Choroid plexus epithelial cell (primary cell): Measurements from ENCODE around the gene SGTB.

Experiments
- DNase-seq: peaks from one replicate; pipeline ENCODE4 v3.0.0-alpha.2; 2010; ENCODE audit warnings: low read depth
- H3K4me3 ChIP-seq: 2 replicates; pipeline ENCODE4 v1.5.1; 2011; ENCODE audit warnings: low read depth, mild to moderate bottlenecking, control low read depth, low read length, moderate library complexity
- TF ChIP-seq, protein P1 (sequence below): conservative IDR thresholded peaks from 2 replicates; pipeline ENCODE4 v1.5.1; 2011; ENCODE audit warnings: low read depth, mild to moderate bottlenecking, control low read depth, inconsistent platforms, low read length, moderate library complexity

The SGTB gene

DNA sequence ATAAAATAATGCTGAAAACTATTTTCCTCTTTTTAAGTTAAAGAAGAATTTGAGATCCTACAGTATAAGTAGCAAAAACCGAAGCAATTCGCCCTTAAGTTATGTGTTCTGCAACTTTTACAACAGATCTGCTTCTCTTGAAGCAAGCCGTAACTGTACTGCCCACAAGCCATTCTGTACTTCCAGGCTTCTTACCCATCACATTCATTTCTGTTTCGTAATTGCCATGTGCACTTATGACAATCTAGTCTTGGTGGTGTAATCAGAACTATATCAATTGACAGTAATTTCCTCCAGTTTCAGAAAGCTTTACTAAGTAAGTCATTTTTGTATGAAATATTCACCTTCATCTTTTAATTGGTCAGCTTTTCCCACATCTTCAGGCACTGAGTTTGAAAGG, 13.8 kb downstream of the SGTB start:
- peak; percentile 32 for DNase-seq
- H3K4me3 ChIP-seq = no peak overlapping the region
- TF ChIP-seq, protein P1, sequence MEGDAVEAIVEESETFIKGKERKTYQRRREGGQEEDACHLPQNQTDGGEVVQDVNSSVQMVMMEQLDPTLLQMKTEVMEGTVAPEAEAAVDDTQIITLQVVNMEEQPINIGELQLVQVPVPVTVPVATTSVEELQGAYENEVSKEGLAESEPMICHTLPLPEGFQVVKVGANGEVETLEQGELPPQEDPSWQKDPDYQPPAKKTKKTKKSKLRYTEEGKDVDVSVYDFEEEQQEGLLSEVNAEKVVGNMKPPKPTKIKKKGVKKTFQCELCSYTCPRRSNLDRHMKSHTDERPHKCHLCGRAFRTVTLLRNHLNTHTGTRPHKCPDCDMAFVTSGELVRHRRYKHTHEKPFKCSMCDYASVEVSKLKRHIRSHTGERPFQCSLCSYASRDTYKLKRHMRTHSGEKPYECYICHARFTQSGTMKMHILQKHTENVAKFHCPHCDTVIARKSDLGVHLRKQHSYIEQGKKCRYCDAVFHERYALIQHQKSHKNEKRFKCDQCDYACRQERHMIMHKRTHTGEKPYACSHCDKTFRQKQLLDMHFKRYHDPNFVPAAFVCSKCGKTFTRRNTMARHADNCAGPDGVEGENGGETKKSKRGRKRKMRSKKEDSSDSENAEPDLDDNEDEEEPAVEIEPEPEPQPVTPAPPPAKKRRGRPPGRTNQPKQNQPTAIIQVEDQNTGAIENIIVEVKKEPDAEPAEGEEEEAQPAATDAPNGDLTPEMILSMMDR = no peak

DNA sequence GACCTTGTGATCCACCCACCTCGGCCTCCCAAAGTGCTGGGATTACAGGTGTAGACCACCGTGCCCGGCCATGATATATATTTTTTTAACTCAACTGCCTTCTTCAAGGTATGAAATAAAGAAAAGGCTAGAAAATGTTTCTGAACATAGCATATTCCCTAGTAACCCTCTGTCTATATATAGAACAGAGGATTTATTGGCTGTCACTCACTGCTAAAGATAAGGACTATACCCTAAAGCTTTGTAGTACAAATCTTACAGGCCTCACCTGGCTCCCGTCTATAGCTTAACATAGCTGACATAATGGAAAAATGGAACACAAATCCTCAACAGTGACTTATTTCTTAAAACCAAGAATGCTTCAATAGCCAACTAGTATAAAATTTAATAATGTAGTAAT, 14.2 kb downstream of the SGTB start:
- H3K4me3 ChIP-seq = no peak overlapping the region
- TF ChIP-seq, protein P1 = no peak
- DNase-seq = no peak

DNA sequence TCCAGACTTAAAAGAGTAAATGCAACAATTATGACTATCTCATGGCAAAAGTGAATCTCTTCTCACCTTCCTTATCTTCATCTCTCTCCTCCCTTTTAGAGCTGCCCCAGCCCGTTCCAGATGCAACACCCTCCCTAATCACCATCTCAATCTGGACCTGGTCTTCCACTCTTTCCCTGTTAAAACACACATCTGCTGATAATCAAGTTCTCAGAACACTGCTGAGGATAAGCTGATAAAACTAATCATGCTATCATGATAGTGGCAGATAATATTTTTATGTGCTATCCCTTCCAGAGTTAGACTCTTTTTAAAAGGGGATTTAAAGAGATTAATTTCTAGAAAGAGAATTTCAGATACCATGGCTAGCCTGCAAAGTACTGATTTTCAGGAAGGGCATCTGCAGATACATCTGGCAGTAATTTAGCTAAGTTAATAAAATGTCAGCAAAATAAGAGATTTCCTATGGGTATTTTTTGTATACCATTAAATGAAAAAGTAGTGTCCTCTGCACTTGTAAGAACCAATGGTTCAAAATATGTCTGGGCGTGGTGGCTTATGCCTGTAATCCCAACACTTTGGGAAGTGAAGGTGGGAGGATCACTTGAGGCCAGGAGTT, 17.2 kb downstream of the SGTB start:
- DNase-seq = no peak
- H3K4me3 ChIP-seq = no peak overlapping the region
- TF ChIP-seq, protein P1 = no peak

DNA sequence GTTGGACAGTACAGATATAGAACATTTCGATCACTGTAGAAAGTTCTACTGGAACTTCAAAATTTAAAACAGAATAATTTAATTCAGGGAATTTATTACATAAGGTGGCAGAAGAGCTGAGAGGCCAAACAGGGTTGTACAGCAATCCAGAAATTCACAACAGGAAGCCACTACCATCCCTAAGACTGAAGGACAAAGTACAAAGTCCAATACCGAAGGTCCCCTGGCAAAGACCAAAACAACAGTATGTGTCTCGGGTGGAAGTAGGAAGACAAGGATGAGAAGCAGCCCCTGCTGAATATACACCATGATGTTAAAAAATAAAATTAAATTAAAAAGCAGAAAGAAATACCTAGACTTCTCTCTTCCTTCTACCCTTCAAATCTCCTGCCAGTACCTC, 19.9 kb downstream of the SGTB start:
- no peak for DNase-seq
- TF ChIP-seq, protein P1 = no peak
- H3K4me3 ChIP-seq = no peak overlapping the region

DNA sequence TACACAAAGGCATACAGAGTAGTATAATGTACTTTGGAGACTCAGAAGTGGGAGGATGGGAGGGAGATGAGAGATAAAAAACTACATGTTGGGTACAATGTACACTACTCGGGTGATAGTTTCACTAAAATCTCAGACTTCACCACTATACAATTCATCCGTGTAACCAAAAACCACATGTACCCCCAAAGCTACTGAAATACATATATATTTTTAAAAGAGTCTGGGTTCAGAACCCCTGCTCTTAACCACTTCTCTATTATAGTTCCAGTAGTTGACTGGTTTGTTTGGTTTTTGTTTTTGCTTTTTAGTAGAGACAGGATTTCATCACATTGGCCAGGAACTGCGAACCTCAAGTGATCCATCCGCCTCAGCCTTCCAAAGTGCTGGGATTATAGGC, 22.6 kb downstream of the SGTB start:
- DNase-seq = no peak
- TF ChIP-seq, protein P1 = no peak
- H3K4me3 ChIP-seq = no peak overlapping the region

DNA sequence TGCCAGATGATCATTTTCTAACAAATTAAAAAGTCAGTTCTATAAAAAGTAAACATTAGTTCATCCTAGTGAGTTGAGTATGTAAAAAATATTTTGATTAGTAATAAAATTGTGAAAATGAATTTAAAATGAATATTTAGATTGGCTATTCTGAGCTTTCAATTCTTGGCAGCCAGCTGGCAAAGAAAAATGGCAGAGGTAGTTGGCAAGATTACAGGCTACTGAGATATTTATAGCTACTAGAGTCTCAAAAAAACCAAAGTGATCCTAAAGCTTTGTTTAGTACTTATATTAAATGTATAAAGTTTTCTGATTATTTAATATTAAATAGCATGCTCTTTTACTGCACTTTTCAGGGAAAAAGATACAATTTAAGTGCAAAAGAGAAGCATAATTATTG, 25.0 kb downstream of the SGTB start:
- DNase-seq = no peak
- TF ChIP-seq, protein P1 = no peak
- no peak overlapping the region for H3K4me3 ChIP-seq

DNA sequence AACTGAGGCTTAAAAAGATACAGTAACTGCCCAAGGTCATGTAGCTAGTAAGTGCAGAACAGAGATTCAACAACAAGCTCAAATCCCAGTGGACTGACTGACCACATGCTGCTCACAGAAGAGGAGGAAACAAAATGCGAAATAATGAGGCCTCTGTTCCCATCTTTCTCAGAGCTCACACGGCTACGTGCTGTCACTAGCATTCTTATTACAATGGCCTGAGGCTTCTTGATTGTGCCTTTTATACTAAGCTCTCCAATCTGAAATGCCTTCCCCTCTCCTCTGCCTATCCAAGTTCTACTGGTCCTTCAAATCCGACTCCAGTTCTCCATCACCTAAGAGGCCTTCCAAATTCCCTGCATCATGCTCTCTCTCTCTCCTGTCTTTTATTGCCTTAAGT, 26.0 kb downstream of the SGTB start:
- DNase-seq = no peak
- H3K4me3 ChIP-seq = no peak overlapping the region
- TF ChIP-seq, protein P1 = no peak
